Endothelial cell of umbilical vein (primary cell): Measurements from ENCODE around the gene DENND5A. TPM values are rescaled to one million over a fixed set of nuclear protein-coding genes. Genes with fewer than 3 reads are reported as not detected.

Experiments used
- Bru-seq: library from RNA; stranded (reverse); fragments of 400-500 nt; gene quantifications from one replicate; lab custom pipeline; 2021; lab: Mats Ljungman, UMichigan
- BruChase-seq, 2 experiments: library from RNA; stranded (reverse); fragments of 400-500 nt; gene quantifications; one replicate each; lab custom pipeline; 2021; lab: Mats Ljungman, UMichigan
- BruUV-seq: library from RNA; stranded (reverse); fragments of 400-500 nt; replicated peaks from 2 replicates; lab custom pipeline; 2021; lab: Mats Ljungman, UMichigan
- CTCF ChIA-PET: fragments of 300-600, 350-600 bp; sonication (Branson Sonifier 250); formaldehyde crosslinking; loops from one replicate; lab custom pipeline; 2021; ENCODE audit warnings: antibody characterized with exemption, inconsistent platforms; lab: Charles Lee
- POLR2A ChIA-PET: fragments of 300-600, 350-600 bp; sonication (Branson Sonifier 250); formaldehyde crosslinking; loops from one replicate; lab custom pipeline; 2021; ENCODE audit warnings: antibody characterized with exemption, inconsistent platforms; lab: Charles Lee
- DNase-seq: peaks from one replicate; pipeline ENCODE4 v3.0.0-alpha.2; 2011; ENCODE audit warnings: low read depth, low spot score
- FAIRE-seq: peaks from 2 replicates; lab custom pipeline; 2011; peaks lifted over from hg19 to GRCh38; lab: Jason Lieb, UNC
- H2AFZ ChIP-seq: 2 replicates; pipeline ENCODE4 v1.6.0; 2012; ENCODE audit warnings: low read depth, low read length, control low read depth, inconsistent platforms
- H3K27ac ChIP-seq: 2 replicates; pipeline ENCODE4 v1.5.1; 2011; ENCODE audit warnings: low read depth, mild to moderate bottlenecking, control low read depth, low read length, moderate library complexity; ENCODE audit not compliant: insufficient read depth
- H3K27me3 ChIP-seq, 2 experiments: 2 replicates each; pipeline versions ENCODE4 v1.6.0 to v1.6.1; 2011; ENCODE audit warnings: low read length in 2 of 2, mixed read lengths in 1 of 2; ENCODE audit not compliant: control insufficient read depth in 2 of 2, insufficient read depth in 2 of 2
- H3K36me3 ChIP-seq, 2 experiments: 2 replicates in 1 of 2; 3 replicates in 1 of 2; pipeline ENCODE4 v1.5.1; 2011; ENCODE audit warnings: low read length in 2 of 2, mild to moderate bottlenecking in 1 of 2, moderate library complexity in 1 of 2; ENCODE audit not compliant: control insufficient read depth in 2 of 2, insufficient read depth in 2 of 2; ENCODE audit errors: extremely low read depth in 1 of 2
- H3K4me1 ChIP-seq: 3 replicates; pipeline ENCODE4 v1.5.1; 2011; ENCODE audit warnings: mild to moderate bottlenecking, low read length; ENCODE audit not compliant: control insufficient read depth, insufficient read depth; ENCODE audit errors: extremely low read depth
- H3K4me2 ChIP-seq: 2 replicates; pipeline ENCODE4 v1.6.1; 2011; ENCODE audit warnings: low read length, control low read depth, mixed read lengths; ENCODE audit not compliant: insufficient read depth
- H3K4me3 ChIP-seq, 3 experiments: fragments of 200-600 bp in 1 of 3; sonication (generic), shearing (Covaris generic) in 1 of 3; replicated peaks in 1 of 3; 2 replicates each; pipeline ENCODE4 v1.5.1; 2011 to 2016; ENCODE audit warnings: control low read depth in 3 of 3, low read length in 3 of 3, mild to moderate bottlenecking in 2 of 3, inconsistent platforms in 1 of 3, low read depth in 1 of 3, moderate library complexity in 1 of 3; ENCODE audit not compliant: insufficient read depth in 1 of 3
- H3K79me2 ChIP-seq: 2 replicates; pipeline ENCODE4 v1.6.0; 2012; ENCODE audit warnings: low read length, inconsistent platforms; ENCODE audit not compliant: control insufficient read depth, insufficient read depth
- H3K9ac ChIP-seq: replicated peaks from 2 replicates; pipeline ENCODE3; 2011; ENCODE audit warnings: low read length, control low read depth; ENCODE audit not compliant: insufficient read depth; ENCODE audit errors: extremely low read depth
- H3K9me1 ChIP-seq: replicated peaks from 3 replicates; pipeline ENCODE4 v1.6.0; 2011; ENCODE audit warnings: mild to moderate bottlenecking, low read length; ENCODE audit not compliant: control insufficient read depth, insufficient read depth; ENCODE audit errors: extremely low read depth
- H3K9me3 ChIP-seq: replicated peaks from 2 replicates; pipeline ENCODE4 v1.5.1; 2012; ENCODE audit warnings: low read length, inconsistent platforms; ENCODE audit not compliant: control insufficient read depth, insufficient read depth
- H4K20me1 ChIP-seq: replicated peaks from 2 replicates; pipeline ENCODE3; 2011; ENCODE audit warnings: mild to moderate bottlenecking, low read length; ENCODE audit not compliant: control insufficient read depth, insufficient read depth; ENCODE audit errors: extremely low read depth
- EZH2 ChIP-seq: IDR thresholded peaks from 2 replicates; pipeline ENCODE4 v1.6.1; 2012; ENCODE audit warnings: borderline replicate concordance, low read depth, mild to moderate bottlenecking, moderate library complexity, low read length, inconsistent platforms; ENCODE audit not compliant: severe bottlenecking
- FOS ChIP-seq: IDR thresholded peaks from 2 replicates; pipeline ENCODE4 v1.6.1; 2011; ENCODE audit warnings: mild to moderate bottlenecking, low read length, moderate library complexity, borderline replicate concordance; ENCODE audit not compliant: insufficient read depth
- GATA2 ChIP-seq: IDR thresholded peaks from 2 replicates; pipeline ENCODE4 v1.7.0; 2011; ENCODE audit warnings: low read depth, mild to moderate bottlenecking, moderate library complexity, mixed read lengths, low read length; ENCODE audit not compliant: insufficient read length, insufficient read depth
- MAX ChIP-seq: IDR thresholded peaks from 2 replicates; pipeline ENCODE4 v1.6.1; 2011; ENCODE audit not compliant: insufficient read depth, insufficient read length
- MYC ChIP-seq: IDR thresholded peaks from one replicate; pipeline ENCODE4 v1.6.1; 2011; ENCODE audit warnings: mild to moderate bottlenecking, low read depth, low read length
- POLR2A ChIP-seq: IDR thresholded peaks from 2 replicates; pipeline ENCODE4 v1.6.1; 2012; ENCODE audit warnings: low read depth, mild to moderate bottlenecking, control low read depth, low read length
- POLR2AphosphoS5 ChIP-seq: IDR thresholded peaks from 2 replicates; pipeline ENCODE4 v1.6.1; 2012; ENCODE audit warnings: low read depth, mild to moderate bottlenecking, control low read depth, low read length, moderate library complexity; ENCODE audit not compliant: insufficient read depth
- dilution Hi-C: fragments of 300-500 bp; cut with MboI; formaldehyde crosslinking; loops from one replicate; pipeline ENCODE4 v1.15.0; 2019; ENCODE audit warnings: low sequenced_read_pairs; ENCODE audit not compliant: extremely low pct_ligation_motif_present
- intact Hi-C: fragments of 100-400 bp; cut with micrococcal nuclease; formaldehyde crosslinking; loops from one replicate; pipeline ENCODE4 v1.10.0; 2022
- long read RNA-seq: library from polyadenylated mRNA; stranded (forward); transcript quantifications from one replicate; pipeline ENCODE4 v2.0.0, GENCODE V29; 2021
- polyA minus RNA-seq, 3 experiments: library from RNA; depleted of rRNA, polyadenylated mRNA; stranded (reverse); fragments of >200 nt; gene quantifications; 1 replicate in 1 of 3; 2 replicates in 2 of 3; pipeline ENCODE4 v1.2.3, GENCODE V29; 2011
- polyA plus RNA-seq, 4 experiments: library from polyadenylated mRNA; depleted of rRNA in 3 of 4; stranded (reverse) in 3 of 4; unstranded in 1 of 4; fragments of >200 nt; gene quantifications; 2 replicates each; pipeline versions ENCODE4 v1.2.1 to v1.2.3, GENCODE V29; 2011 to 2012; ENCODE audit warnings: missing spikeins in 1 of 4
- total RNA-seq: library from RNA; stranded (reverse); gene quantifications from 2 replicates; pipeline ENCODE4 v1.2.3, GENCODE V29; 2021

Gene DENND5A
- total RNA-seq = 116 and 117 TPM in 2 replicates
- 220 and 237 TPM in 2 replicates for polyA plus RNA-seq
- 160 and 189 TPM in 2 replicates for polyA plus RNA-seq (2011; cell fraction: cytosol; rRNA removed)
- 313 and 349 TPM in 2 replicates for polyA plus RNA-seq (2011; cell fraction: nucleus; rRNA removed)
- polyA plus RNA-seq (2012) = 86.2 and 99.2 TPM in 2 replicates
- 501 and 575 TPM in 2 replicates for polyA minus RNA-seq
- 70.1 TPM for polyA minus RNA-seq (2011; cell fraction: cytosol; rRNA and poly(A)+ RNA removed)
- polyA minus RNA-seq (2011; cell fraction: nucleus; rRNA and poly(A)+ RNA removed) = 253 and 436 TPM in 2 replicates
- Bru-seq, nascent RNA = percentile 90 among the genes with signal in this experiment
- BruChase-seq, experiment 1, labeled RNA remaining after a 6-hour chase = percentile 87 among the genes with signal in this experiment
- BruChase-seq, experiment 2, labeled RNA remaining after a 2-hour chase = percentile 90 among the genes with signal in this experiment
- long read RNA-seq, full-length matches to known transcripts = 12 of 81 reads
- long read RNA-seq, partial matches to known transcripts = 56 of 81 reads
- long read RNA-seq, other reads (novel, unspliced or antisense) = 13 of 81 reads

- Histone ChIP-seq H3K9me3 (no peaks in the 10 kb centered on the region), H3K27me3 (no peaks in the 10 kb centered on the region), H3K4me1 (peaks cover 13% of the 10 kb centered on the region), H3K9ac (peak within 1 kb of the TSS; percentile 94), H3K79me2 (peaks cover 41% of the 10 kb centered on the region), H3K9me1 (no peaks in the 10 kb centered on the region), H3K27ac (peak within 1 kb of the TSS; percentile 81), H3K36me3 (no peaks in the 10 kb centered on the region), H3K4me2 (peak within 1 kb of the TSS; percentile 78), H3K4me3 (peak within 1 kb of the TSS; percentile 71 to 83 (median 81)), H2AFZ (peak within 1 kb of the TSS; percentile 68), H4K20me1 (no peaks in the 10 kb centered on the region)
- TSS peak; percentile 41 for BruUV-seq
- FAIRE-seq = peak; percentile 55
- peak; percentile 90 for DNase-seq
- dilution Hi-C loops = no loop called here
- no peak for TF ChIP-seq MAX
- no peak for TF ChIP-seq EZH2
- no peak for TF ChIP-seq GATA2
- TF ChIP-seq POLR2AphosphoS5 = peak; percentile 95
- peak; percentile 19 for TF ChIP-seq FOS
- TF ChIP-seq MYC = peak; percentile 27
- peak; percentile 88 for TF ChIP-seq POLR2A
- POLR2A ChIA-PET = interaction anchor here (1.1 to 1.5 kb wide), 2 partner anchors 13 to 119 kb away, joined by 3 to 5 read pairs; partner anchors contain the start of gene IPO7
- CTCF ChIA-PET = interaction anchor here (1.0 to 2.6 kb wide), 8 partner anchors 9 to 242 kb away, joined by 3 to 10 read pairs (median 5); partner anchors contain the start of gene IPO7
- intact Hi-C loops = loop anchor here (2.0 to 10.0 kb wide), 5 partner anchors 47 to 351 kb away; partner anchors contain the start of genes AKIP1, IPO7, TMEM41B and ZNF143
Observed at GRCh38 chr11:9265211-9266131, at the start of gene DENND5A. DENND5A (minus strand) TSS chr11:9265350; CDS start chr11:9265069, 281 bp downstream.
